ENCODE results near the gene C1orf52. TPM values are rescaled to one million over a fixed set of nuclear protein-coding genes. Genes with fewer than 3 reads are reported as not detected.
"Not testable (repeated sequence)": the region's sequence is repeated elsewhere in the genome, so short reads cannot be mapped to it uniquely, and the experiment has no call there.

The C1orf52 gene
- polyA plus RNA-seq, 3 donors: 18.5 to 29.1 (median 19.7) TPM

DNA sequence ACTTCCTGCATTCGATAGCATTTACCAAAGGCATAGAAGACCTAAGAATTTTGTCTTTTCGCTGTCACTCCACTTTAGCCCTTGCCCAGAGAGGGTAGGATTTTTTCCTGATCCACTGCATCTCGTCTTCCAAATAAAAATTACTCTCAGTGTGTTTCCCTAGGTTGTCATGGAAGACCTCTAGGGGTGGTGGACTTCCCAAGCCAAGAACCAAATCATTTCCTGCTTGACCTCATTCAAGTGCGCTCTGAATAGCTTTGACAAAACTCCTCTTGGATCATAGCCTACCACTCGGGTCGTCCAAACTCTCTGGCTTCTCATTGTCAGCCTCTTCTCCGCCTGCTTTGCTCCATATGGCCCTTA, 431 bp upstream of the C1orf52 start:
- peak overlapping the region; percentile 93 for H3K4me2 ChIP-seq (replicated peaks; ENCODE audit: extremely low read depth, low read length, poor library complexity, severe bottlenecking)
- Mint-ChIP-seq H3K4me3 (peak overlapping the region; percentile 90 to 98), H3K9me3 (peaks cover 0 to 17% (median 4%) of the 10 kb centered on the region in 7 donors), H3K27me3 (ENCODE audit: low read depth in 3 of 3) (no peaks in the 10 kb centered on the region), H3K27ac (peak overlapping the region in 5 of 7 donors; percentile 71 to 94 (median 77)), H3K36me3 (peaks cover 35 to 50% of the 10 kb centered on the region in 2 donors), H3K4me1 (peaks cover 22% of the 10 kb centered on the region)
- H3K4me1 ChIP-seq (ENCODE audit: control insufficient read depth in 1 of 2, insufficient read depth in 2 of 2, low read length in 2 of 2): peaks cover 7 to 19% of the 10 kb centered on the region in 2 donors
- H3K4me3 ChIP-seq (replicated peaks in 1 of 3; ENCODE audit: low read depth in 2 of 3, low read length in 3 of 3): peak overlapping the region in 2 of 3 experiments; percentile 63 to 87
- H3K27ac ChIP-seq (ENCODE audit: low read depth in 1 of 2, low read length in 2 of 2): no peak overlapping the region
- no peaks in the 10 kb centered on the region for H3K27me3 ChIP-seq (ENCODE audit: control insufficient read depth in 2 of 2, insufficient read depth in 2 of 2, low read length in 2 of 2)
- TF ChIP-seq, protein P1, sequence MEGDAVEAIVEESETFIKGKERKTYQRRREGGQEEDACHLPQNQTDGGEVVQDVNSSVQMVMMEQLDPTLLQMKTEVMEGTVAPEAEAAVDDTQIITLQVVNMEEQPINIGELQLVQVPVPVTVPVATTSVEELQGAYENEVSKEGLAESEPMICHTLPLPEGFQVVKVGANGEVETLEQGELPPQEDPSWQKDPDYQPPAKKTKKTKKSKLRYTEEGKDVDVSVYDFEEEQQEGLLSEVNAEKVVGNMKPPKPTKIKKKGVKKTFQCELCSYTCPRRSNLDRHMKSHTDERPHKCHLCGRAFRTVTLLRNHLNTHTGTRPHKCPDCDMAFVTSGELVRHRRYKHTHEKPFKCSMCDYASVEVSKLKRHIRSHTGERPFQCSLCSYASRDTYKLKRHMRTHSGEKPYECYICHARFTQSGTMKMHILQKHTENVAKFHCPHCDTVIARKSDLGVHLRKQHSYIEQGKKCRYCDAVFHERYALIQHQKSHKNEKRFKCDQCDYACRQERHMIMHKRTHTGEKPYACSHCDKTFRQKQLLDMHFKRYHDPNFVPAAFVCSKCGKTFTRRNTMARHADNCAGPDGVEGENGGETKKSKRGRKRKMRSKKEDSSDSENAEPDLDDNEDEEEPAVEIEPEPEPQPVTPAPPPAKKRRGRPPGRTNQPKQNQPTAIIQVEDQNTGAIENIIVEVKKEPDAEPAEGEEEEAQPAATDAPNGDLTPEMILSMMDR (IDR thresholded peaks at IDR 0.05): peak; percentile 74
- H3K79me2 ChIP-seq (ENCODE audit: insufficient read depth, low read length): peaks cover 33% of the 10 kb centered on the region
- H3K9ac ChIP-seq (ENCODE audit: insufficient read depth, low read length, poor library complexity, severe bottlenecking): no peak overlapping the region
- intact Hi-C loops (cut with micrococcal nuclease): loop anchor here (2.0 to 10.0 kb wide), 3 partner anchors 195 to 315 kb away; a partner anchor contains a TSS
- peaks cover 36% of the 10 kb centered on the region for H4K20me1 ChIP-seq (ENCODE audit: insufficient read depth, low read length)
- H3K36me3 ChIP-seq (replicated peaks in 1 of 2; ENCODE audit: control insufficient read depth in 1 of 2, insufficient read depth in 2 of 2, low read length in 2 of 2): peaks cover 11 to 45% of the 10 kb centered on the region in 2 donors
- peaks cover 0 to 3% of the 10 kb centered on the region in 2 donors for H3K9me3 ChIP-seq (replicated peaks in 1 of 2; ENCODE audit: control insufficient read depth in 1 of 2, insufficient read depth in 1 of 2, low read length in 2 of 2)
- WGBS (ENCODE audit: insufficient coverage): 73% methylated on average over 5 of the region's 7 CpGs
- H2AFZ ChIP-seq (ENCODE audit: insufficient read depth, low read depth, low read length, poor library complexity, severe bottlenecking): peak overlapping the region; percentile 74
- DNase-seq: no peak

DNA sequence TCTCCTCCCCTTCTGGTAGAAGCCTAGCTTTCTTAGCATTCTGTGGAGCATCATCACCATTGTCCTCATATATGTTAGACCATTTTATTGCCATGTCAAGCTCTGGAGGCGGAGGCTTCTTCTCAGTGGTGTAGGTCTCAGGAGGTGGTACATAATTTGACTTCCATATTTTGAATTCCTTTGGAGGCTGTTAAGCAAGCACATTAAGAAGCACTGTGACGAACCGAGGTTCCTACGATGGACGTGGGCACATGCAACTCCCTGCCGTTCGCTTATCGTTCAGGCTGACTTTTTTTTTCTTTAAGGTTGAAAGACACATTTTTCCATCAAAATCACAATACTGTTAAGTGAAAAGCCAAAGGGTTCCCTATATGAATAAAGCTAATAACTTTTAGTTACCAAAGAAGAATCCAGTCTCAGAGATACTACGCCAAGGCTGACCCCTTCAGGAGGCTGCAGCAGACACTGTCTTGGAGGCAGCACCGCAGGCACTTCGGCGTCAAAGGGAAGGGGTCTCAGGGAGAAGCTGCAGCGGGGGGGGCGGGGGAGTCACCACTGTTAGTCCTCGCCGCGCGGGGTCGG, 835 bp downstream of the C1orf52 start:
- H3K36me3 ChIP-seq (replicated peaks in 1 of 2; ENCODE audit: control insufficient read depth in 1 of 2, insufficient read depth in 2 of 2, low read length in 2 of 2): peaks cover 9 to 45% of the 10 kb centered on the region in 2 donors
- H4K20me1 ChIP-seq (ENCODE audit: insufficient read depth, low read length): peaks cover 42% of the 10 kb centered on the region
- TF ChIP-seq, protein P1 (IDR thresholded peaks at IDR 0.05): no peak
- peak overlapping the region; percentile 74 for H2AFZ ChIP-seq (ENCODE audit: insufficient read depth, low read depth, low read length, poor library complexity, severe bottlenecking)
- H3K4me1 ChIP-seq (ENCODE audit: control insufficient read depth in 1 of 2, insufficient read depth in 2 of 2, low read length in 2 of 2): peaks cover 7 to 19% of the 10 kb centered on the region in 2 donors
- peak overlapping the region; percentile 90 to 98 for H3K4me3 Mint-ChIP-seq
- peak overlapping the region; percentile 51 to 87 (median 63) for H3K4me3 ChIP-seq (replicated peaks in 1 of 3; ENCODE audit: low read depth in 2 of 3, low read length in 3 of 3)
- WGBS (ENCODE audit: insufficient coverage): 0% methylated on average over 5 of the region's 19 CpGs
- intact Hi-C loops (cut with micrococcal nuclease): loop anchor here (2.0 to 10.0 kb wide), 3 partner anchors 194 to 314 kb away; a partner anchor contains a TSS
- peak overlapping the region; percentile 93 for H3K4me2 ChIP-seq (replicated peaks; ENCODE audit: extremely low read depth, low read length, poor library complexity, severe bottlenecking)
- peaks cover 43% of the 10 kb centered on the region for H3K79me2 ChIP-seq (ENCODE audit: insufficient read depth, low read length)
- H3K27ac Mint-ChIP-seq: peak overlapping the region; percentile 94 to 98 (median 96)
- H3K27me3 Mint-ChIP-seq (ENCODE audit: low read depth in 3 of 3): no peaks in the 10 kb centered on the region
- peaks cover 24% of the 10 kb centered on the region for H3K4me1 Mint-ChIP-seq
- H3K27me3 ChIP-seq (ENCODE audit: control insufficient read depth in 2 of 2, insufficient read depth in 2 of 2, low read length in 2 of 2): no peaks in the 10 kb centered on the region
- DNase-seq: peak in 1 of 3 donors; percentile 21
- H3K36me3 Mint-ChIP-seq: peaks cover 33 to 49% of the 10 kb centered on the region in 2 donors
- H3K9me3 ChIP-seq (replicated peaks in 1 of 2; ENCODE audit: control insufficient read depth in 1 of 2, insufficient read depth in 1 of 2, low read length in 2 of 2): peaks cover 0 to 3% of the 10 kb centered on the region in 2 donors
- peak overlapping the region in 1 of 2 donors; percentile 89 for H3K27ac ChIP-seq (ENCODE audit: low read depth in 1 of 2, low read length in 2 of 2)
- peak overlapping the region; percentile 85 for H3K9ac ChIP-seq (ENCODE audit: insufficient read depth, low read length, poor library complexity, severe bottlenecking)
- H3K9me3 Mint-ChIP-seq: peaks cover 0 to 17% (median 4%) of the 10 kb centered on the region in 7 donors

DNA sequence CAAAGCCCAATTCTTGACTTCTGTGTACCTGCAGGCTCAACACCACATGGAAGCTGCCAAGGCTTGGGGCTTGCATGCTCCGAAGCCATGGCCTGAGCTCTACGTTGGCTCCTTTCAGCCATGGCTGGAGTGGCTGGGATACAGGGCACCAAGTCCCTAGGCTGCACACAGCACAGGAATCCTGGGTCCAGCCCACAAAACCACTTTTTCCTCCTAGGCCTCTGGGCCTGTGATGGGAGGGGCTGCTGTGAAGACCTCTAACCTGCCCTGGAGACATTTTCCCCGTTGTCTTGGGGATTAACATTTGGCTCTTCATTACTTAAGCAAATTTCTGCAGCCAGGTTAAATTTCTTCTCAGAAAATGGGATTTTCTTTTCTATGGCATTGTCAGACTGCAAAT, 10.4 kb downstream of the C1orf52 start:
- H3K4me2 ChIP-seq (replicated peaks; ENCODE audit: extremely low read depth, low read length, poor library complexity, severe bottlenecking); H3K4me3 ChIP-seq (replicated peaks in 1 of 3; ENCODE audit: low read depth in 2 of 3, low read length in 3 of 3); H2AFZ ChIP-seq (ENCODE audit: insufficient read depth, low read depth, low read length, poor library complexity, severe bottlenecking); H3K4me1 Mint-ChIP-seq; H3K79me2 ChIP-seq (ENCODE audit: insufficient read depth, low read length); intact Hi-C loops (cut with micrococcal nuclease); H3K27me3 Mint-ChIP-seq (ENCODE audit: low read depth in 3 of 3); H3K9ac ChIP-seq (ENCODE audit: insufficient read depth, low read length, poor library complexity, severe bottlenecking); H3K27ac ChIP-seq (ENCODE audit: low read depth in 1 of 2, low read length in 2 of 2); H3K9me3 Mint-ChIP-seq; H3K27me3 ChIP-seq (ENCODE audit: control insufficient read depth in 2 of 2, insufficient read depth in 2 of 2, low read length in 2 of 2); H3K9me3 ChIP-seq (replicated peaks in 1 of 2; ENCODE audit: control insufficient read depth in 1 of 2, insufficient read depth in 1 of 2, low read length in 2 of 2); H3K27ac Mint-ChIP-seq; H3K4me3 Mint-ChIP-seq; DNase-seq; H3K4me1 ChIP-seq (ENCODE audit: control insufficient read depth in 1 of 2, insufficient read depth in 2 of 2, low read length in 2 of 2): not testable (repeated sequence)
- H3K36me3 ChIP-seq (replicated peaks in 1 of 2; ENCODE audit: control insufficient read depth in 1 of 2, insufficient read depth in 2 of 2, low read length in 2 of 2): peaks cover 20 to 37% of the 10 kb centered on the region in 2 donors
- H4K20me1 ChIP-seq (ENCODE audit: insufficient read depth, low read length): peaks cover 20% of the 10 kb centered on the region
- WGBS (ENCODE audit: insufficient coverage): 84% methylated on average over 3 of the region's 3 CpGs
- peaks cover 22 to 30% of the 10 kb centered on the region in 2 donors for H3K36me3 Mint-ChIP-seq

Measured in CD14-positive monocyte (primary cell).